Type B pancreatic cell (in vitro differentiated cells): ENCODE results near the gene SAP30L. TPM values are rescaled to one million over a fixed set of nuclear protein-coding genes. Genes with fewer than 3 reads are reported as not detected.

Source experiments
- DNase-seq: peaks from one replicate; pipeline ENCODE4 v3.0.0; 2021; ENCODE audit warnings: mixed read lengths; ENCODE audit not compliant: unreplicated experiment; ENCODE audit errors: extremely low spot score
- H3K27ac Mint-ChIP-seq: 2 replicates; pipeline ENCODE4 v1.8.0; 2021; ENCODE audit warnings: mild to moderate bottlenecking, mixed read lengths
- H3K27me3 Mint-ChIP-seq: 2 replicates; pipeline ENCODE4 v1.8.0; 2021; ENCODE audit warnings: mixed read lengths
- H3K36me3 Mint-ChIP-seq: 2 replicates; pipeline ENCODE4 v1.8.0; 2021; ENCODE audit warnings: mixed read lengths
- H3K4me1 Mint-ChIP-seq: one replicate; pipeline ENCODE4 v1.8.0; 2021; ENCODE audit warnings: mixed read lengths; ENCODE audit not compliant: unreplicated experiment
- H3K4me3 Mint-ChIP-seq: 2 replicates; pipeline ENCODE4 v1.8.0; 2021; ENCODE audit warnings: mild to moderate bottlenecking, mixed read lengths
- H3K9me3 Mint-ChIP-seq: 2 replicates; pipeline ENCODE4 v1.8.0; 2021; ENCODE audit warnings: mixed read lengths
- total RNA-seq: library from RNA; stranded (reverse); gene quantifications from 2 replicates; pipeline ENCODE4 v1.2.1, GENCODE V29; 2021; ENCODE audit warnings: low replicate concordance
- TF ChIP-seq, protein P1 (sequence below): fragments of 200-600 bp; sonication (generic); conservative IDR thresholded peaks from 2 replicates; pipeline ENCODE4 v1.5.0; 2021; ENCODE audit warnings: antibody characterized with exemption, mild to moderate bottlenecking

SAP30L gene
- total RNA-seq, 1 donor from 2014 or later: 43.7 TPM

DNA sequence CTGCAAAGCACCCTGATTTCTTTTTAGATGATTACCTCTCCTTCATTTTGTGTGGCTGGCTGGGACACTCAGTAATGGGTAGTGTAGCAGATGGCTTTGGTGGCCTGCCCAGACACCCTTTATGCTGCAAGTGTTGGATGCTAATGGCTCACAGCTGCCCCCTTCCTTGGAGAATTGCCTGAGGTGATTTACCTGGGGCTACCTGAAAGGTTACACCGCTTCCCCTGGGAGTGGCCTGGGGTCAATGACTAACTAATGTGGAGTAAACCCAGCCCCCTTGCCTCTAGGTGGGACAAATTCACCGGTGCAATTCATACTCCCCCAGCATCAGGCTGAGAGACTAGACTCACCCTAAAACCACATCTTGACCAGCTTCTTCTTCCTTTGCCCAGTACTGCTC, 55.8 kb downstream of the SAP30L start:
- no peak for DNase-seq
- H3K4me1 Mint-ChIP-seq: peaks cover 6% of the 10 kb centered on the region
- H3K4me3 Mint-ChIP-seq: no peak overlapping the region
- no peaks in the 10 kb centered on the region for H3K36me3 Mint-ChIP-seq
- no peaks in the 10 kb centered on the region for H3K9me3 Mint-ChIP-seq
- no peak overlapping the region for H3K27ac Mint-ChIP-seq
- H3K27me3 Mint-ChIP-seq: peaks cover 40% of the 10 kb centered on the region
- TF ChIP-seq, protein P1, sequence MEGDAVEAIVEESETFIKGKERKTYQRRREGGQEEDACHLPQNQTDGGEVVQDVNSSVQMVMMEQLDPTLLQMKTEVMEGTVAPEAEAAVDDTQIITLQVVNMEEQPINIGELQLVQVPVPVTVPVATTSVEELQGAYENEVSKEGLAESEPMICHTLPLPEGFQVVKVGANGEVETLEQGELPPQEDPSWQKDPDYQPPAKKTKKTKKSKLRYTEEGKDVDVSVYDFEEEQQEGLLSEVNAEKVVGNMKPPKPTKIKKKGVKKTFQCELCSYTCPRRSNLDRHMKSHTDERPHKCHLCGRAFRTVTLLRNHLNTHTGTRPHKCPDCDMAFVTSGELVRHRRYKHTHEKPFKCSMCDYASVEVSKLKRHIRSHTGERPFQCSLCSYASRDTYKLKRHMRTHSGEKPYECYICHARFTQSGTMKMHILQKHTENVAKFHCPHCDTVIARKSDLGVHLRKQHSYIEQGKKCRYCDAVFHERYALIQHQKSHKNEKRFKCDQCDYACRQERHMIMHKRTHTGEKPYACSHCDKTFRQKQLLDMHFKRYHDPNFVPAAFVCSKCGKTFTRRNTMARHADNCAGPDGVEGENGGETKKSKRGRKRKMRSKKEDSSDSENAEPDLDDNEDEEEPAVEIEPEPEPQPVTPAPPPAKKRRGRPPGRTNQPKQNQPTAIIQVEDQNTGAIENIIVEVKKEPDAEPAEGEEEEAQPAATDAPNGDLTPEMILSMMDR: no peak

DNA sequence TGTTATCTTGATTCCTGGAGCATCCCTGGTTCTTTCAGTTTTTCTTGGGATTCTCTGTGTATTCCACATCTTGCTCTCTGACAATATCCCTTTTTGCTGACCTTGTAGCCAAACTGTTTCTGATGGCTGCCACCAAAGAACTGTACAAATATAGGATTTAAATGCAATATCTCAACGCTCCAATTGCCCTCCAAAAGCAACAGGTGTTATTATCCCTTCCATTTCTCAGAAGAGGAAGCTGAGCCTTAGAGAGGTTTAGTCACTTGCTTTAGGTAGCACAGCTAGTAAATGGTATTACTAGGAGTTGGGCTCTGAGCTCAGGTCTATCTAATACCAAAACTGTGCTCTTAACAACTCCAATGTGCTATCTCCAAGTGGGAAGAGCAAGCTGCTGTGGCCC, 56.4 kb downstream of the SAP30L start:
- H3K36me3 Mint-ChIP-seq: no peaks in the 10 kb centered on the region
- DNase-seq: no peak
- TF ChIP-seq, protein P1: no peak
- peaks cover 42% of the 10 kb centered on the region for H3K27me3 Mint-ChIP-seq
- H3K27ac Mint-ChIP-seq: no peak overlapping the region
- H3K4me3 Mint-ChIP-seq: no peak overlapping the region
- H3K4me1 Mint-ChIP-seq: peaks cover 6% of the 10 kb centered on the region
- no peaks in the 10 kb centered on the region for H3K9me3 Mint-ChIP-seq

DNA sequence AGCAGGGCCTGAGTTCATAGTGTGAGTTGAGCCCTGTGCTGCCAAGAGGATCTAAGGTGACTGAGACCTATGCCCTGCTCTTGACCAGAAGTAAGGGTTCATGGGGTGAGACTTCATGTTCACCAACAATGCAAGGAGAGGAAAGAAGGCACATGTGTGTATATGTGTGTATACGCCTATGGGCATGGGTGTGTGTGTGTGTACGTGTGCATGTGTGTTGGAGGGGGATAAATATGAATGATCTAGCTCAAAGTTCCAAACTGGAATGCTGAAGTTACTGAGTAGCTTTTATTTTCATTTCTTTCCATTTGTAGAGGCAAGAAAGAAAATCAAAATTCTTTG, 57.9 kb downstream of the SAP30L start:
- TF ChIP-seq, protein P1: no peak
- Mint-ChIP-seq H3K4me3 (no peak overlapping the region), H3K27ac (no peak overlapping the region), H3K27me3 (peaks cover 47% of the 10 kb centered on the region), H3K9me3 (no peaks in the 10 kb centered on the region), H3K4me1 (peaks cover 6% of the 10 kb centered on the region), H3K36me3 (no peaks in the 10 kb centered on the region)
- DNase-seq: no peak

DNA sequence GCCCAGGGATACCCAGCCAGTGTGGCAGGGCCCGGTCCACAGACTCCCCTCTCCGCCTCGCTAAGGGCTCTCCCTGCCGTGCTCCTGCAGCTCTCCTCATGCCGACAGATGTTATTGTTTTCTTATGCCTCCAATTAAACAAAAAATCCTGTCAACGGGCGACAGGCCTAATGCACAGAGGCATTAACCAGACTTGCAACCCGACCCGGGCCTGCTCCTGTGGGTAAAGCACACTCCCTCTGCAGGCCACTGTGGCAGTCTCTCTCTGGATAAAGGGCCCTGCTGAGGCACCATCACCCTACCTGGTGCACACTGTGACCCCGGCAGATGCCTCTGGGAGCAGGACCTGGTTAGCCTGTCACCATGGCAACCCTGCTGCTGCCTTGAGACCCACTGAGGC, 59.8 kb downstream of the SAP30L start:
- Mint-ChIP-seq H3K27ac (no peak overlapping the region), H3K4me3 (peak overlapping the region; percentile 22), H3K4me1 (peaks cover 6% of the 10 kb centered on the region), H3K27me3 (peaks cover 50% of the 10 kb centered on the region), H3K9me3 (no peaks in the 10 kb centered on the region), H3K36me3 (no peaks in the 10 kb centered on the region)
- no peak for DNase-seq
- TF ChIP-seq, protein P1: no peak

DNA sequence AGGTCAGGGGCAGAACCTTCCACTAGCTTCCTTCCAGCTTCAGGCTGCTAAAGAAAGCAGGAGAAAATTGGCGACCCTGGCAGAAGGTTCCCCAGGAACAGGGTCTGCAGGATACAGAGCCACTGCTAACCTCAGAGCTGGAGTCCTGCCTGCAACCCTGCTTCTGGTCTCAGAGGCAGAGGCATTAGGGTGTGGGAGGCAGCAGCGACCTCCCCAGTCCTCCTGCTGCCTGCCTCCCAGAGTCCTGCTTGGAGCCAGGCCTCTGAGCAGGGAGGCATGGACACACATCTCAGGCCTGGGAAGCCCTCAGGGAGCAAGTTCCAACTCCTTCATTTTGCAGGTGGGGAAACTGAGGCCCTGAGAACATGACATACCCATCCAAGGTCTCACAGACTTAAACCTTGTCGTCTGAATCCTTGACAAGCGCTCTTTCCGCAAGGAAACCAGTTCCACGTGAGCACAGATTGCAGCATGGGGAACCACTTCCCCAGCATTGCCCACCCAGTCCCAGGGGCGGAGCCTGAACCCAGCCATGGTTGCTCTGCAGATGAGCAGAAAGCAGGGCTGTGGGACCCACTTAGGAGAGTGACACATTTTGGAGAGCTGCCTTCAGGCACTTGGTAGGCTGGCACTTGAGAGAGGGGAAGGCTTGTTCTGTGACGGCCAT, 60.4 kb downstream of the SAP30L start:
- Mint-ChIP-seq H3K4me3 (no peak overlapping the region), H3K27me3 (peaks cover 50% of the 10 kb centered on the region), H3K9me3 (no peaks in the 10 kb centered on the region), H3K36me3 (no peaks in the 10 kb centered on the region), H3K4me1 (peaks cover 6% of the 10 kb centered on the region), H3K27ac (no peak overlapping the region)
- TF ChIP-seq, protein P1: no peak
- no peak for DNase-seq

DNA sequence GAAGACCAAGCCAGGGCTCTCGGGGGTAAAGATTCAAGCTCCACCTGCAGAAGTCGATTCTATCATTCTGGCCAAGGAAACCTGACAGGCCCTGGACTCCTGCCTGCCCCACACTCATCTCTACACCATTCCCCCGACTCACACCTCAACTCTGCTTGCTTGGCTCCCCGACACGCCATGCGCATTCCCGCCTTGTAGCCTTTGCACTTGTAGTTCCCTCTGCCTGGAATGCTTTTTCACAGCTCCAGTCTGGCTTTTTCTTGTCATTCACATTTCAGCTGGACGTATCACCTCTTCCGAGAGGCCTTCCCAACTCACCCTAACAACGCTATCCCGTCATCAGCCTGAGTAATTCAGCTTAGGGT, 60.9 kb downstream of the SAP30L start:
- Mint-ChIP-seq H3K27me3 (peaks cover 48% of the 10 kb centered on the region), H3K27ac (no peak overlapping the region), H3K4me1 (peaks cover 6% of the 10 kb centered on the region), H3K36me3 (no peaks in the 10 kb centered on the region), H3K9me3 (no peaks in the 10 kb centered on the region), H3K4me3 (no peak overlapping the region)
- DNase-seq: no peak
- TF ChIP-seq, protein P1: no peak
